Uterus (tissue), 2 donors: ENCODE data around the gene ASCC2.

Experiments used
- CTCF ChIP-seq, 4 experiments: fragments of 200-600 bp in 2 of 4; fragments of 450-650 bp in 2 of 4; sonication (generic) in 2 of 4; IDR thresholded peaks; one replicate each; pipeline ENCODE4 v1.5.1; 2016 to 2019; ENCODE audit warnings: antibody characterized with exemption in 4 of 4, mild to moderate bottlenecking in 2 of 4, moderate library complexity in 1 of 4
- POLR2A ChIP-seq, 2 donors: fragments of 450-650 bp; IDR thresholded peaks; one replicate each; pipeline ENCODE4 v1.6.1; 2016; ENCODE audit warnings: antibody characterized with exemption in 2 of 2, mild to moderate bottlenecking in 1 of 2, moderate library complexity in 1 of 2

GRCh38 chr22:29801153-29801552 lies 36.9 kb downstream of the ASCC2 start:
- TF ChIP-seq CTCF (IDR thresholded peaks at IDR 0.05), result no peak
- TF ChIP-seq POLR2A (IDR thresholded peaks at IDR 0.05), result no peak
